HTERT RPE-1 (cell line): ENCODE results near the gene ARHGEF10L.

ENCODE experiments used
- in situ Hi-C: fragments of 300-500 bp; cut with MboI; formaldehyde crosslinking; loops from 4 replicates; pipeline ENCODE4 v1.14.3; 2020; ENCODE audit warnings: low sequenced_read_pairs

Gene ARHGEF10L

DNA sequence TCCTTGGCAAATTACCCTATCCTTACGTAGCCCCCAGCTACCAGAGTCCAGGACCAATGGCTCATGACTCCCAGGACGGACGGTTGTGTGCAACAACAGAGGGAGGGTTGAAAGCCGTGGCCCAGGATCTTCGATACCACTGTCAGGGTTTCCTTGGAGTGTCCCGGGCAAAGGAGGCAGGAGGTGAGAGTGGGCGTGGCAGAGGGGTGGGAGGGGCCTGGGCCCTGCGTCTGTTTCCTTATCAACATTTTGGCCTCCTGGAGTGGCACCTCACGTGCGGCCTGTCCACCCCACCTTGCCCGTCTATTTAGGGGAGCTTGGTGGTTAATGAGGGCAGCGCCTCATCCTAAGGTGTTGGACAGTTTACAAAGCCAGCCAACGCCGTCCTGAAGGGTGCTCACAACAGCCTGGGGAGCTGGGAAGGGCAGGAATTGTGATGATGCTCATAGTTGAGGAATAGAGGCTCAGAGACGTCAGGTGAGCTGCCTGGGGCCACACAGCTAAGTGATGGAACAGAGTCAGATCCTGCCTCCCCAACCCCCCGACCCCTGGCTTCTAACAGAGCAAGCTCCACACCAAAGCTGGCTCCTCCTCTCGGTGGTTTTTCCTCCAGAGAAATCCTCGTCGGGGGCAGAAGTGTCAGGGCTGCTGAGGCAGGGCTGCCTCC is 17.4 kb upstream of the ARHGEF10L start:
- in situ Hi-C loops, result no loop called here

DNA sequence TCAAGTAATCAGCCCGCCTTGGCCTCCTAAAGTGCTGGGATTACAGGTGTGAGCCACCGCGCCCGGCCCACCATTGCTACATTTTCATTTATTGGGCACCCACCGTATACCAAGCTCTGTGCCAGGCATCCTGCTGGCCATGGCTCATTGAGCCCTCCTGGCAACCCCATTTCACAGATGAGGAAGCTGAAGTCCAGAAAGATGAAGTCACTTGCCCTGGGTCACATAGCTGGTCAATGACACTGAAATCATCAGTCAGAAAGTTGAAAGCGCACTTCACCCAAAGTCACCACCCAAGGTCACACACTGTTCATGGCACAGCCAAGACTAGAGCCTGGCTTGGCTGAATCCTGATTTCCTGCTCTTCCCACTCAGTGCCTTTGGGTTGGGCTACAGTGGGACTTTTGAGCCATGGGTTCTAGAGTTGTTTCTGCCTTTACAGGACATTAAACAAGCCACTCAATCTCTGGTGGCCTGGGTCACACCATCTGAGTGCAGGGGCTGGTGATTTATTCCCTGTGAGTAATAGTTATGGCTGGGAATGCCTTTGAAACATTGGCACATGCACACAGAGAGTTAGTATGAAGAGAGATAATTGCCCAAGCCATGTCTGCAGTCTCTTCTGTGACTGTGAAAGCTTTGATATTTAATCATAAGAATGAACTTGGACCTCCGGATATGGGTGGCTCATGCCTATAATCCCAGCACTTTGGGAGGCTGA is 16.0 kb upstream of the ARHGEF10L start:
- in situ Hi-C loops, result no loop called here

DNA sequence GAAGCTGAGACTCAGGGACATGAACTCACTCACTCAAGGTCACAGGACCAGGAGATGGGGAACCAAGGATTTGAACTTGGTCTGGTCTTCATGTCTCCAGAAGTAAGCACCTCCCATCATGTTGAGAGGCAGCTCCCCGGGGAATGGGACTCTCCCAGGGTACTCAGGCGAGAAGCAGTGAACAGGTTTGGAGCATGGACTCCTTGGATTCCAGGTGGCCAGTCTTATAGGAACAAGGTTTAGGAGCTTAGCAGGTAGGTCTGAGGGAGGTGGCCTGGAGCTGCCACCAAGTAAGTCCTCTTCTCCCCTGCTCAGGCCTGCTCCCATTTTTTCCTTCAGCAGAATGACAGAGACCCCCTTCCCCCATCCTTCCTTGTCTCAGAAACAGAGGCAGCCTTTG is 14.9 kb upstream of the ARHGEF10L start:
- in situ Hi-C loops, result no loop called here

DNA sequence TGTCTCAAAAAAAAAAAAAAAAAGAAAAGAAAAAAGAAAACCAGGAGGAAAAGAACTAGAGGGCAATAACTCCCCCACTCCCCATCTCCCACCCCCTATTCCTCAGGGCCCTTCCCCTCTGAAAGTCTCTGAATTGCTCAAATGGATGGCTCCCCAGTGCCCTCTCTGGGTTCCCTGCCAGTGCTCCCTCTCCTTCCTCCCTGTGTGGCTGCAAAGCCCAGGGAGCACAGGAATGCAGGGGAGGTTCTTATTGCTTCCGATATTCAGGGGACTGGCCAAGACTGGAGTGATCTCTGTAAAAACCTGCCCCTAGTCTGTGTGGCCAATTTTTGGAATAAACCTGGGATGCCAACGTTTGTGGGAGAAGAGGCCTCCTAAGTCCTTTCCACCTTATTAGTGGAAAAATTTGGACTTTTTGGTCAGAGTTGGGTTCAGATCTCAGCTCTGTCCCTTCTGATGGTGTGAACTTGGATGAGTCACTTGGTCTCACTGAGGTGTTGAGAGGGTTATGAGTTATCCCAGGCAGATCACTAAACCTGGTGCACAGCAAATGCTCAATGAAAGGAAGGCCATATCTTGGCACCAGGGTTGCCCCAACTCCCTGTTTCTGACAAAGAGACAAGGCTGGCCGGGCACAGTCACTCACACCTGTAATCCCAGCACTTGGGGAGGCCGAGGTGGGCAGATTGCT is 13.4 kb upstream of the ARHGEF10L start:
- in situ Hi-C loops, result no loop called here

DNA sequence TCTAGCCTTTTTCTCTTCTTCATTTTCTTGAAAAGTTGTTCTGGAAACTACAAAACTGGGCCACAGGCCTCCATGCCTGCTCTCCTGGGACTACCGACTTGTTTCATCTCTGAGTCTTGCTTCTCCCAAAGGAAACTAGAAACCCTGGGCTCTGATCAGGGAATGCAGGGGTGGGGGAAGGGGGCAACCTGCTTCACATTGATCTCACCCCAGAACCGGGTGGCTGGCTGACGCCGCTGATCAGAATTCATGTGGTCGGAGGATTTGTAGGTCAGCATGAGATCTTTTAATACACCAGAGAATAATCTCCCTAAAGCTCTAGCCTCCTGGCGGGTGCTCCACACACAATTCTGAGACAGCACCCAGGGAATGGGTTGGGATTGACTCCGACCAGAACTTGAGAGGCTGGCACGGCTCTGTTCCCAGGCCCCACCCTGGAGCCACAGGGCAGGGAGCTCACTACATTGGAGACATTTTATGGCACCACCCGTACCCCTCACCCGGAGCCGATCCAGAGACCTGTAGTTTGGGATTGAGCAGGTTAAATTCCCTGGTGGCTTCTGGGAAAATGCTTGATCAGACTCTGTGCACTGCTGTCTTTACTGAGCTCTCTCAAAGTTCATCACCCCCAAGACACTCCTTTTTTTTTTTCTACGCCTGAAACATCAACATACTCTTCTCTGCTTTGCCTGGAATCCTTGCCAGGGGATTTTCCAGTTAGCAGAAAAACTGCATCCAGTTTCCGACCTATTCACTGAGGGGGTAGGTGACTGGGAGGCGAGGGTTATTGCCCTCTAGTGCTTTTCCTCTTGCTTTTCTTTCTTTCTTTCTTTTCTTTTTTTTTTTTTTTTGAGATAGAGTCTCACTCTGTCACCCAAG is 12.2 kb upstream of the ARHGEF10L start:
- in situ Hi-C loops, result no loop called here

DNA sequence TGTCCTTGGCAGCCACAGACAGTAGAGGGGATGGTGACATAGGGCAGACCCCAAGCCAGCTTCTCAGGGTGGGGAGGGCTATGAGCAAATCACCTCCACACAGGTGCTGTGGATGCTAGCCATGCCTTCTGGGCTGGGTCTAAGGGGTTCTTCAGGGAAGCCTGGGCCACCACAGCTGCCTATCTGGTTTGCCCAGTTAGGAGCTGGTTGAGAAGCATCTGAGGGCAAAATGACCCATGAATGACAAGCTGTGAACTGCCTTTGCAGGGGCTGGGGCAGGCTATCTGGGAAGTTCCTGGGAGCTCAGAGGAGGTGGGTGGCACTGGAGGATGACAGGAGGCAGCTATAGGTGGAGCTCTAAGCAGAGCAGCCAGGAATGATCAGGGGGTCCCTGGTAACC is 10.1 kb upstream of the ARHGEF10L start:
- in situ Hi-C loops, result no loop called here

DNA sequence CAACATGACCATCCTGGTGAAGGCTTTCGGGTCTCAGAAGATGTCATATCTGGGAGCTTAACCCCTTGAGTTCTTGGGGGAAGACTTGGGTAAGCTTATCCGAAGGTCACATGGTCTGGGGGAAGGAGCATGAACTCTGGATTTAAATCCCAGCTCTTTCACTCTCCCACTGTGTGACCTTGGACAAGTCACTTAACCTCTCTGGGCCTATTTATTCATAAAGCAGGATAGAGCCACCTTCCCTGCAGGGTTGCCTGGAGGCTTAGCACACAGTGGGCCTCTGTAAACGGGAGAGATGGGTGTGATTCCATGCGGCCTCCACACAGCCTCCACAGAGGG is 8.2 kb upstream of the ARHGEF10L start:
- in situ Hi-C loops, result no loop called here

DNA sequence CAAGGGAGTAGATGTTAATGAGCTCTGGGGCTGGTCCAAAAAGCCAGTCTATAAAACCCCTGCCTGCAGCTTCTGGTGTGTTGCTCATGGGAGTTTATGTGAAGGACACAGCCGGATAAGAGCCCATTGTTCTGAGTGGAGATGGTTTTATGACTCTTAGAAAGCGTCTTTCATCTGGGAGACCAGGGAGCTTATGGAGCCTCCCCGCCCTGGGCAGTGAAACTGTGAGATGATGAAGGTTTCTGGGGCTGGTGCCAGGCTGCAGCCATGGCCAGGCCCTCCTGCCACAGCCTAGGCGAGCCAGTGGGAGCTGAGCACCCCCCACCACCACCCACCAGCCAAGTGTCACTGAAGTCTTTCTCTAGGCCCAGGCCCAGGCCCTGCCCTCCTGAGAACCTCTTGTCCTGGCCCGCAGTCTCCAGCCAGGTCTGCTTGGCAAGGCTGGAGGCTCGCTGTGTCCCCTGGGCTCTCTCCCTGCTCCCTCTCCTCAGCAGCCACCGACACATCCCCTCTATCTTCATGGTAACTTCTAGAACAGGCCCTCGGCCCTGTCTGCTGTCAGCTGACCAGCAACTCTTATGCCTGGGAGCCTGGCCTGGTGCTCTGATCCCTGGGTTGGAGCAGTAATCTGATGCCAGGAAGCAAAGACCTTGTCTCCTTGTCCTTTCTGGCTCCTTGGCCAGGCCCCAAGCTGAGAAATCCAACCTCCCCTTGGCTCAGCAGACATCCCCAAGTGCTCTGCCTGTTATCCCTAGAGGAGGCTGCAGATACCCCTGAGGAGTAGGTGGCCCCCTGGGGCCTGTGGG is 7.6 kb upstream of the ARHGEF10L start:
- in situ Hi-C loops, result no loop called here

DNA sequence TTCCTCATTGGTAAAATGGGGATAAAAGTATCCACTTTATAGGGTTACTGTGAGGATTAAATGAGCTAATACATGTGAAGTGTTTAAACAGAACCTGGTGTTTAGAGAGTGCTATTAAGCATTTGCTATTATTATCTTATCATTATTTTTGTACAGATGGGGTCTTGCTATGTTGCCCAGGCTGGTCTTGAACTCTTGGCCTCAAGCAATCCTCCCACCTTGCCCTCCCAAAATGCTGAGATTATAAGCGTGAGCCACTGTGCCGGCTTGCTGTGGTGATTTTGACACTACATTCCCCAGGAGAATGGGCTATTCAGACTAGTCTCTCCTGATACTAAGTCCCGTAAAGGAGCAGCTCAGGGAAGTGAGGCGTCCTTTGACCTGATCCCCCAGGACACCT is 6.3 kb upstream of the ARHGEF10L start:
- in situ Hi-C loops, result no loop called here

DNA sequence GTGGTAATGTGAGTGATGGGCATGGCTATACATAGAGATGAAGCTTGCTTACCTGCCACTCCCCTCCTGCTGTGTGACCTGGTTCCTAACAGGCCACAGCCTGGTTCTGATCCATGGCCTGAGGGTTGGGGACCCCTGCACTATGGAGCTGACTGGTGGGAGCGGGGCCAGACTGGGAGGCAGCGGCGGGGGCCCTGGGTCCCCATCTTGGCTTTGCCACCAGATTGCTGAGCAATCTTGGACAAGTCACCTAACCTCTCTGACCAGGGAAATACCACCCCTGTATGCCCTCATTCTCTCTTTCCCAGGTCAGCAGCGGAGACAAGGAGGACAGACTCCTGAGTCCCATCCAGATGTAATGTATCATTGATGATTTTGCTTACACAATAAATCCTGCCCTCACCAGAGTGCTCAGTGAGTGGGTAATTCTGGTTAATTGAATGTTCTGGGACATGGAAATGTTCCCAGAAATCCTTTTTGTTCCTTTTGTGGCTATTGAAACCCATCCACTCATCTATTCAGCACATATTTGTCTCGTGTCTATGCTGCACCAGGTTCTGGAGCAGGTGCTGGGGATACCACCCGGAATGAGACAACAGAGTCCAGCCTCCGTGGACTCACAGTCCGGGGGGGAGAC is 4.1 kb upstream of the ARHGEF10L start:
- in situ Hi-C loops, result no loop called here

DNA sequence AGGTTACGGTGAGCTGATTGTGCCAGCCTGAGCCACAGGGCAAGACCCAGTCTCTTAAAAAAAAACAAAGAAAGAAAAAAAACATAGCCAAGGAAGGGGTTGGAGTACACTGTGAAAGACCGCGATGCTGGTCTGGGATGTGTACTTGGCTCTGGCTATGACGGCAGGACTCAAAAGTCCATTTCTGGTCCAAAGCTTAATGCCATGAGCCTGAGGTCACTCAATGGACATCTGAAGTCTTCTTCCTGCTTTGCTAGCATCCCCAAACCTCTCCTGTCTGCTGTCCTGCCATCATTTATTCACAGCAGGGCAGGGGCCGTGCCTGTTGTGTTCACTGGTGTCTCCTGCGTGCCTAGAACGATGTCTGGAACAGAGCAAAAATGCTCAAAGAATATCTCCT is 1.5 kb upstream of the ARHGEF10L start:
- in situ Hi-C loops, result no loop called here

DNA sequence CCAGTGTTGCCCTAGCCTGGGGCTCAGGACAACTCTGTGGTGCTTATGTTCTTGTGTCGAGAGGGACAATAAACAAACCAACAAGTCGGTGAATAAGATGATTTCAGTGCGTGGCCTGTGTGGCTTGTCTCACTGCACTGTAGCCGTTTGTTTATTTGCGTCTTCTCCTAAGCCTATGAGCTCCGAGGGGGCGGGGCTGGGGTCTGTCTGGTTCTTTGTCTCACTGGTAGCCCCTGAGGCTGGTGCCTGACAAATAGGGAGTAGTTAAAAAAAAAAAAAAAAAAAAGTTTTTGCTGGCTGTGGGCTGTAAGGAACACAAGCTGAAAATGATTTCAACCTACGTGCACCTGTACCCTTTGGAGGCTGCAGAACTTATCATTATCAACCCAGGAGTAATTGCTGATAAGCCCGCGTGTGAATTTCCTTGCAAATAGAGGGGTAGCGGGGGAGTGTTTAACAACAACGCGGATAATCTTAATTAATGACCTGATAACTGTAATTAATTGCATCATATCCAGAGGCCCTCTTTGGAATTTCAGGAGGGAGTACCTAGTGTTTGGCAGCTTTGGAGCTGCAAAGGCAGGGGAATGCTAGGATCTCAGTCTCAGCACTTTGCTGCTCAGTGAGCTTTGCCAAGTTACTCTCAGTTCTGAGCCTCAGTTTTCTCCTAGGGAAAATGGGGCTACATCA is 925 bp upstream of the ARHGEF10L start:
- in situ Hi-C loops, result no loop called here

DNA sequence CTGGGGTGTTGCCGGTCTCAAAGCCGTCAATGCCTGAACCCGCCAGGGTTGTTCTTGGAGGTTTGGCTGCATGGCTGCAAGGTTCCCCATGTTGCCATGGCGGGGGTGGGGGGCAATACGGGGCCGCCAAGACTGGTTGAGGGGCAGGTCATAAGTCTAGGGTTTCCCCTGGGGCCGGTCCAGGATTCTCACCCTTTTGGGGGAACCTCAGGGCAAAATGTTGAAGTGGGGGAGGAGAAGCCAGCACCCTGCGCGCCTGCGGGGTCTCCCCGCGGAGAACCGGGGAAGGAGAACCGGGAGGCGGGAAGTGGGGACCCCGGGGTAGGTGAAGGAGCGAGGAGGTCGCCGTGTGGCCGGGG is 401 bp upstream of the ARHGEF10L start:
- in situ Hi-C loops, result no loop called here

DNA sequence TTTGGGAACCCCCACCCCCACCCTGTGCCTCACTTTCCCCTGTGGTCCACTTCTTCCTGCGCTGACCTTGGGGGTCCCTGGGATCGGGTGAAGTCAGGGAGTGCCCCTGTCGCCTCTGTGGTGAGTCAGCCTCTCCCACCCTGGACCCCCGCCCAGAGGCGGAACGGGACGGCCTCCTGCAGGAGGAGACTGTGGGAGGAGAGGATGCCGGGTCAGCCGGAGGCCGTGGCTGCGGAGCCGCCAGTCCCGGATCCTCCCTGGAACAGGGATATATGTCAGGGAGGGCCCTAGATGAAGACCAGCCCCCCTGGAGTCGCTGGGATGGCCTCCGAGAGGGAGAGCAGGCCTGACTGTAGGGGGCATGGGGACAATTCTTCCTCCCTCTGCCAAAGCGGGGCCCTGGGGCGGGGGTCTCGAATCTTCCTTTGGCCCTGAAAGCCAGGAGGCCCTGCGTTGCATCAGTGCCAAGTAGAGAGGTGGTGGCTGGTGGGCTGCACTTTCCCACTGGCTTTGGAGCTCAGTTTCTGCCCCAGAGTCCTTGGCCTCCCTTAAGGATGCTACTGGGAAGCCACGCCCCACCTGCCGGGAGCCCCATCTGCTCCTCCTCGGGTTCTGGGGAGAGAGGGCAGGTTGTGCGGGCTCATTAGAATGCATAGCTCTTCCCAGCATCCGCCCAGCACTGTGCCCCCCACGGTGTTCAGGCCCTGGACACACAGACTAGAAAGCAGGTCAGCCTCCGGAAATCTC is 930 bp downstream of the ARHGEF10L start:
- in situ Hi-C loops, result no loop called here

DNA sequence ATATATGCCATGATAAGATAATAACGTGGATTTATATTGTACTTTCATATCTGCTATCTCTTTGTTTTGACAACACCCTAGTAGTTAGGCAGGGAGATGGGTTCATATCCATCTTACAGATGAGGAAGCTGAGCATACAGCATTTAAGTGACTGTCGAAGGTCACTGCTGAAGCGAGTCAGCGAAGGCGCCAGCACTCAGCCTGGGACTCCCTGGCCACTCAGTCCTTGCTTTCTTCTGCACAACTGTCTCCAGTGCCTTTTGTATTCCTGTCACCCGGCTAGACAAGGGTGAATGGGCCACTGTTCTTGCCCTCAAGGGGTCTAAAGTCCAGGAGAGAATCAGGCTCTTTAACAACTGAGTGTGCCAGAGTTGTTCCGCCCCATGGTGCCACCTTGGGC is 3.1 kb downstream of the ARHGEF10L start:
- in situ Hi-C loops, result no loop called here

DNA sequence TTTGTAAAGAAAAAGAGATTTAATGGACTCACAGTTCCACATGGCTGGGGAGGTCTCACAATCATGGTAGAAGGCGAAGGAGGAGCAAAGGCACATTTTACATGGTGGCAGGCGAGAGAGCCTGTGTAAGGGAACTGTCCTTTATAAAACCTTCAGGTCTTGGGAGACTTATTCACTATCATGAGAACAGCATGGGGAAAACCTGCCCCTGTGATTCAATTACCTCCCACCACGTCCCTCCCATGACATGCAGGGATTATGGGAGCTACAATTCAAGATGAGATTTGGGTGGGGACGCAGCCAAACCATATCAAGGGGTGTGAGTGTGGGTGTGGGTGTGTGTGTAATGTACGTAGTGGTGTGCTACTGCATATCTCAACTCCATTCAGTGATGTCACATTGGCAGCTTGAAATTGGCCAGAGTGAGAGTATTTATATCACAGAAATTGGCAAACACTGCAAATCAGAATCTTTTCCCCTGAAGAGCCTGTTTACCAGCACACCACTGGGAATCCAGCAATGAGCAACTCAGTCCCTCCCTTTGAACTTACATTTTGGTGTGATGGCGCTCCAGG is 5.4 kb downstream of the ARHGEF10L start:
- in situ Hi-C loops, result no loop called here

DNA sequence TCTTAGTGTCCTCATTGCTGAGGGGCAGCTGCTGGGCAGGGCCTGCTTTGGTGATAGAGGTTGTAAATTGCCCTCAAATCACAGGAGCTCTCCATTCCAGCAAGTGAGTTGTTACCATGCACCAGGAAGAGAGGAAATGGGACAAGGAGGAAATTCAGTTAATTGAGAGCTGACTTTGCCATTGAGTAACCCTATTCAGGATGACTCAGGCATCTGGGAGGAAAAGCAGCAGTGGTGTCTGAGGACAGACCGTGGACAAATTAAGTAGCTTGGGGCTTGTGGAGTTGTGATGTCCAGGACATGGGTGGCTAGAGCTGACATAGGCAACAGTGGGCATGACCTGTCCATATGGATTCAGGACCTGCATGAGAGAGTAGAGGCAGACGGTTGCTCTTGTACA is 5.9 kb downstream of the ARHGEF10L start:
- in situ Hi-C loops, result no loop called here

DNA sequence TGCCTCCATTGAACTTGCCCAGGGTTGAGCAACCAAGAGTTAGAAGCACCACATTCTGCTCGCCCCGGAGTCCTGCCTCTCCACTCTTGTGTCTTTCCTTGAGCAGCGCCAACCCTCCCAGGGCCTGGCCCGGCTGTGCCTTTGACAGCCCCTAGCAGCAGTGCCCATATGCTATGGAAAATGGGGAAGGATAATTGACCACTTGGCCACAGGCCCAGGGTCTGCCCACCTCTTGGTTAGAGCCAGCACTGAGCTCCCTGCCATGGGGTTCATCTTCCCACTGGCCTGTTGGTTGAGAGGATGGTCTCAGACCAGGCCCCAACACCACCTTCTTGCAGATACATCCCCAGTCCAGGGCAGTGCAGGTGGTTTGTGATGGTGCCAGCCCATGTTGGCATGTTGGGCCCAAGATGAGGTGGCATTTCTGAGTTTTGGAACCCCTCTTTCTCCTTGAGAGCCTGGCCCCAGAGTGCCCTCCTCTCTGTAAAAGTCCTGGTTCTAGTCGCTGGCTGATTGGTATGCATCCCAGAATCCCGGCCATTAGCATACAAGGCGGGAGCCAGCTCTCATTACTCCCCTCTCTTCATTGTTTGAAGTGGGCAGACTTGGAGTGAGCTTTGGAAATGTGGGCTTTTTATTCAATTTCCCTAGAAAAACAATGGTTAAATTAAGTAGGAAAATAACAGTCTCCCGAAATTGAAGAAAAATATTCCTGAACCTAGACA is 7.6 kb downstream of the ARHGEF10L start:
- in situ Hi-C loops, result no loop called here
